Measurements from ENCODE around the gene MTHFD1L.
"Not testable (repeated sequence)": the region's sequence is repeated elsewhere in the genome, so short reads cannot be mapped to it uniquely, and the experiment has no call there.

The MTHFD1L gene

DNA sequence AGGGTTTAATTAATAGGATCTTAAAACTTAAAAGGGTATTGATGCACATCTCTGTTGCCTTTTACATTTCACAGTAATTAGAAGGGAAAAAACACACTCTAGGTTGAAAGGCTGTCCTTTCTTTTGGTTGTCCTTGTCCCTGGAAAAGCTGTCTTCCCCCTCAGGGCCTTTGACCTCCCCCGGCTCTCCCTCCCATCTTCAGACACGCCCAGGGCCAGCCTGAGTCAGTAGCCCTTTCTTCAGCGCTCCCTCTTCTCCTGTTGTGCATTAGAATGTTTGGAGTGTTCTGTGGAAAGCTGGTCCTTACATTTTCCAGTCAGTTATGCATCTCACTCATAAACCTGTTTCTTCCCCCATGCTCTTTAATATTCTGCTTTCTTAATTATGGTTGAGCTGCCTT is 157.0 kb downstream of the MTHFD1L start:
- in situ Hi-C loops (cut with MboI; ENCODE audit: low pct_unique_long_range_greater_than_20kb, low sequenced_read_pairs), result loop anchor here (25.0 kb wide), 1 partner anchor 290 kb away; no protein-coding TSS in a partner anchor
- no peak for DNase-seq

DNA sequence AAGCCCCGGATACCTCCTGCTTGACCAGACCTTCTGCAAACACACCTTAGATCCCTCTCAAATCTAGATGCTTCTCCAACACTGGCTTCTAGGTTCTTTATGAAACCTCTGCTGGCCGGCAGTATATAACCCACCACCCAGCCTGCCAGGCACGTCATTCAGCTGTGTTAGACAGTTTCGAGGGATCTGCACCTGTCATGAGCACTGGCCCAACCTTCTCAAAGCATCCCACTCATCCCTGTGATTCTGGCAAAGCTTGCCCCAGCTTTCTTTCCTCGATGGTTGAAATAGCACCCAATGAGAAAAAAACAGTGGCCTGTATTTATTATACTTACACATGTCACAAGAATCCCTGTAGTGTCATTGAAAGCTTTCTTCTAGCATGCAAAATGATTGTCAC is 157.8 kb downstream of the MTHFD1L start:
- in situ Hi-C loops (cut with MboI; ENCODE audit: low pct_unique_long_range_greater_than_20kb, low sequenced_read_pairs), result loop anchor here (25.0 kb wide), 1 partner anchor 289 kb away; no protein-coding TSS in a partner anchor
- DNase-seq, result no peak

DNA sequence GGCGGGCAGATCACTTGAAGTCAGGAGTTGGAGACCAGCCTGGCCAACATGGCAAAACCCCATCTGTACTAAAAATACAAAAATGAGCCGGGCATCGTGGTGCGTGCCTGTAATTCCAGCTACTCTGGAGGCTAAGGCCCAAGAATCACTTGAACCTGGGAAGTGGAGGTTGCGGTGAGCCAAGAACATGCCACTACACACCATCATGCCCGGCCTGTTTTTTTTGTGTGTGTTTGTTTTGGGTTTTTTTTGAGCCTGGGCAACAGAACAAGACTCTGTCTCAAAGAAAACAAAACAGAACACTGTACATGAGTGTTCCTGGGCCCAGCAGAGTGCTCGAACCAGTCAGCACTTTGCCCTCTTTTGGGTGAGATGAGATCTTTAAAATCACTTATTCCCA is 159.1 kb downstream of the MTHFD1L start:
- no peak for DNase-seq
- in situ Hi-C loops (cut with MboI; ENCODE audit: low pct_unique_long_range_greater_than_20kb, low sequenced_read_pairs), result loop anchor here (25.0 kb wide), 1 partner anchor 288 kb away; no protein-coding TSS in a partner anchor

DNA sequence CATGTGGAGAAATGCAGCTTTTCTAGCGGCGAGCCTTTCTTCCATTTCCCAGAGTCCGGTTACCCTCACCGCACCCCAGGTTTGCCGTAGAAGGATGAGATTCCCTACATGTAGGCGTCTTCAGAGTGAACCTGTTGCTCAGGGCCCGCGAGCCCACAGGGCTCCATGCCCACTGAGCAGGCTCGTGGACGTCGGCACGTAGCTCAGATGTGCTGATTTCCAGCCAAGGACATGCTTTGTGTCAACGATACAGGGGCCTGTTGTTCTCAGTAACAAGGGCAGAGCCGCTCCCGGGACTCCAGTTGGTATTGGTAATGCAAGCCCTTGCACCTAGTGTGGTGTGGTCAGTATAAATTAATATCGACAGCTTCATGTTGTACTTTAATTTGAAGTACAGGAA is 159.6 kb downstream of the MTHFD1L start:
- no peak for DNase-seq
- in situ Hi-C loops (cut with MboI; ENCODE audit: low pct_unique_long_range_greater_than_20kb, low sequenced_read_pairs), result no loop called here

DNA sequence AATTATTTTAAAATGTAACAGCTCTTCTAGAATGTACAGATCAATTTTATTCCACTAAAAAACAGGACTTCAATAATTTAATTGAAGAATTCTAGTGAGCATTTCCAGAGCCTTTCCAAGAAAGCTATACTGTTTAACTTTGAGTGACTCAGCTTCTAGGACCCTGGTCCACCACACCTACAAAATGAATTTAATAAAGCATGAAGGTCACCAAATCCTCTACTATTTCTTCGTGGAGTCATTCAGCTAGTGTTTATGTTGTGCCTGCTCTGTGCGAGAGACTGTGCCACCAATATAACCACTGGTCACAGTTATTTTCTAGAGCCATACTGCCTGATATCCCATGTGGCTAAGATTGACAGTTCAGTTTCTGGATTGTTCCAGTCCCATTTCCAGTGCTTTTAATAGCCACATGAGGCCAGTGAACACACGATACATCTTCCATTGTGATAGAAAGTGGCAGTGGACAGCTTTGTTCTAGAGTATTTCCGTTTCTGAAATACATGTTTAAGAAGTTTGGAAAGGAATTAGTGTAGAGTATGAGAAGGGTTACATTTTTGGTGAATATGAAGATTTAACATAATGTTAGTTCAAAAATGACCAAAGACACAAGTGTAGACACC is 160.7 kb downstream of the MTHFD1L start:
- no peak for DNase-seq
- in situ Hi-C loops (cut with MboI; ENCODE audit: low pct_unique_long_range_greater_than_20kb, low sequenced_read_pairs), result no loop called here

DNA sequence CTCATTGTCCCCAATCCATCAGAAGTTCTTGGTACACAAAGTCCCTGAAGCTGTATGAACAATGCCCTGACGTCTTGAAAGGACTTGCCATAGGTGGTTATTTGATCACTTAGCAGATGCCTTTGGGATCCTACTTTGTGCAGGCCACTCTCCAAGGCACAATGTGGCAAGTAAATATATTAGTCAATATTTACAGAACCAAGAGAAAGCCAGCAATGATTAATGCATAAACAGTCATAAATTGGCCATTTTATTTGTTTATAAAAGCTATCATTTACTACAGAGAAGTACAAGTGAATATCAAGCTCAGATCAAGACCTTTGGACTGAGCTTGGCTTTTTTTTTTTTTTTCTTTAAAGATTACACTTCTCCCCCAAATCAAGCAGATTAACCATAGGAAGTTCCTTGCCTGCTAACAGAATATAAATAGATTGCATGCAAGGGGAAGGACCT is 161.8 kb downstream of the MTHFD1L start:
- in situ Hi-C loops (cut with MboI; ENCODE audit: low pct_unique_long_range_greater_than_20kb, low sequenced_read_pairs), result no loop called here
- peak; percentile 29 for DNase-seq

DNA sequence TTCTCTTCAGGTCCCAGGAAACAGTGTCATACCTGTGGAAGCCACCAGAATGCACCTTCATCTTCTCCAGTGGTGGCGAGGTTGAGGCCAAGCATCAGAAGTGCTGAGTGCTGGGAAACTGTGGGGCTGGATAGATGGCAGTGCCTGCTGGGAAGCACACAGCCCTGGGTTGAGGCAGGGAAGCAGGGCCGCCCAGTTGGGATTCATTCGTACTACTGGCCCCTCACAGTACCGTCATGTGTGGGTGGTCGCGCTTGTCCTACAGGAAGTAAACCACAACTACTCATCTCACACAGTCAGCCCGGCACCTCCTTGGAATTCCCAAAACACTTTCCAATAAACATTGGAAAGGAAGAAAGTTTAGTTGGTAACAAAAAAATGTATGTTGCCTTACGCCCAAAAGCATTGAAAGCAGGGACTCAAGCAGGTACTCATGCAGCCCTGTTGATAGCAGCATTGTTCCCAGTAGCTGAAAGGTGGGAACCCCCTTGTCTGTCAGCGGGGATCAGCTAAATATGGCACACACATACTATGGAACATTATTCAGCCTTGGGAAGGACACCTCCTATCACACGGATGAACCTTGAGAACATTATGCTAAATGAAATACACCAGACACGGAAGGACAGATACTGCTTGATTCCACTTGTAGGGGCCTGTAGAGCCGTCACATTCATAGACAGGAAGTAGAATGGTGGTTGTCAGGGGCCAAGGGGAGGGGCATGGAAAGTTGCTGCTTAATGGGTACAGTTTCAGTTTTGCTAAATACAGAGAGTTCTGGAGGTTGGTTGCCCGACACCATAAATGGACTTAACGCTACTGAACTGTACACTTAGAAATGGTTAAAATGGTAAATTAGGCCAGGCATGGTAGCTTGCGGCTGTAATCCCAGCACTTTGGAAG is 162.7 kb downstream of the MTHFD1L start:
- in situ Hi-C loops (cut with MboI; ENCODE audit: low pct_unique_long_range_greater_than_20kb, low sequenced_read_pairs), result no loop called here

DNA sequence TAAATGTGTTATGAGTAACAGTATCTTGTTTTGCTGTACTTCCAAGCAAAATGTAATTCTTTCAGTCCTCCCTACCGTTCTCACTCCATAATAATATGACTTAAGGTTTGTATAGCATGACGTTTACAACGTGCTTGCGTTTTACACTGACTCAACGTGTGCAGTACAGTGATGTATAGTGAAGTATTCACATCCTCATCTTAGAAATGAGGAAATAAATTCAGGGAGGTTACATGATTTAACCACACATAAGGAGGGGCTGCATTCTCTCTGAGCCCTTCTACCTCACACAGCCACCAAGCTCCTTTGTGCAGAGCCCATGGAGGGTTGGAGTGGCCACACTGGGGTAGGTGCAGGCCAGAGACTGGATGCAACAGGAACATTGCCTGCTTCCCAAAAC is 164.5 kb downstream of the MTHFD1L start:
- peak; percentile 23 for DNase-seq
- in situ Hi-C loops (cut with MboI; ENCODE audit: low pct_unique_long_range_greater_than_20kb, low sequenced_read_pairs), result no loop called here

More for the DNA sequence above, 162.7 kb downstream of the MTHFD1L start:
- DNase-seq, result no peak

DNA sequence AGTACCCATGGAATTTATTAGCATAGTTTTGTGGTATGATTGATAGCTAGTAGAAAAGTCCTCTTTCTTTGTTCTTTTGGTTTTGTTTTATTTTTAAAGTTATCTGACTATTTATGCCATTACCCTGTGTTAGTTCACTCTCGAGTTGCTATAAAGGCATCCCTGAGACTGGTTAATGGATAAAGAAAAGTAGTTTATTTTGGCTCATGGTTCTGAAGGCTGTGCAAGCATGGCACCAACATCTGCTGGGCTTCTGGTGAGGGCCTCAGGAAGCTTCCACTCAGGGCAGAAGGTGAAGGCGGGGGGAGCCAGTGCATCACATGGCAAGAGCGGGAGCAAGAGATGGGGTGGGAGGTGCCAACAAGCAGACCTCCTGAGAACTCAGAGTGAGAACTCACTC is 166.5 kb downstream of the MTHFD1L start:
- no peak for DNase-seq
- in situ Hi-C loops (cut with MboI; ENCODE audit: low pct_unique_long_range_greater_than_20kb, low sequenced_read_pairs), result no loop called here

DNA sequence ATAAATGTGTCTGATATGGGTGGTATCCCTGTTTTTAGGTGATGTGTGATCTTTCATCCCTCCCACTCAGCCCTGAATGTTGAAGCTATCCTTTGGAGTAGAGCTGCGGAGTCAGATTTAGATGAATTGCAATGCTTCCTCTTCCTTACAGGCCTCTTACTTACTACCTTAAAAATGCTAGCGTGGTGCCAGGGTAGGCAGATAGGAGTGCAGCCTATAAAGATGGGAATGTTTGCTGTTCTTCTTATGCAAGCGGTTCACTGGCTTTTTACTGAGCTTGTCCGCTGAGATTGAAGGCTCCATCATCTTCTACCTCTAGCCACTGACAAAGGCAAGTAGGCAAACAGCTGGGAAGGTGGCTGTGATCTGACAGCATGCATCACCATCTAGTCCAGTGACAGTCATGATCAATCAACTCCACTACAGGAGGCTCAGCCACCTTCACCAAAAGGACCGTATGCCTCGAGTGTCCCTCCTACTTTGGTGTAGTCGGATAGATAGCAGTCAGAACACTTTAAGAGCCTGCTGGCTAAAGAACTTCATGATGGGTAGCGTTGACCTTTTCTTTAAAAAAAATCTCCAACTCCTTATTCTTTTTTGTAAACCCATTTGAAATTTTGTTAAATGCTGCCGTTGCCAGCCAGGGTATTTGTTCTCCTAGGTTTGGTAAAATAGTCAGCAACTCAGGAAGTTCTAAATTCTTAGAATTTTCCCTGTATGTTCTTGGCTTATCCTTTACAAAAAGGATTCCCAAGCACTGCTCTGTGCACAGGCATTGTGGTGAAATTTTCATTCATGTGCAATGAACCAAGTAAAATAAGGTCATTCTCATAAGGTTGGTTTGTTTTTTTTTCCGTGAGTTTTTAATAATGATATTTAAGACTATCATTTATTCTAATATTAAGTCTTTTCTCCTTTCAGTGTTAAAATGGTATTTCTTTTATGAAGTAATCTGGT is 169.6 kb downstream of the MTHFD1L start:
- in situ Hi-C loops (cut with MboI; ENCODE audit: low pct_unique_long_range_greater_than_20kb, low sequenced_read_pairs), result no loop called here
- DNase-seq, result no peak

DNA sequence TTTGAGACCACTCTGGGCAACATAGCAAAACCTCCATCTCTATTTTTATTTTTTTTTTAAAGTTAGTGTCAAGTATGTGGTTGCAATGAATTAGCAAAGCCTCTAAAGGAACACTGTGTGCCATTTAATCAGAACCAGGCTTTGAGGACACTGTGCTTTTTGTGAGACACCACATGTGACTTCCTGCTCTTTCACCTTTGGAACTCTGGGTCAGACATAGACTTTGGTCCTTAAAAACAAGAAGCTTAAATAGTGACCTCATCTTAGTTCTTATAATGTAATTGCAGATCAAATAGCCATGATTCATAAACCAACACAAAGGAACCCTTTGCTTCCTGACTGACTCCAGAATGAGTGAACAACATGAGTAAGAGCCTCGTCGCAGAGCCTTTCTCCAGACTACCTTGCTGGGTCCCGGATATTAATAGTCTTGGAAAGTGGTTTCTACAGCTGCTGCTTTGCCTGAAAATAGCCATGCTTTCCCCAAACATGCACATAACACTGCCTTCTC is 170.8 kb downstream of the MTHFD1L start:
- in situ Hi-C loops (cut with MboI; ENCODE audit: low pct_unique_long_range_greater_than_20kb, low sequenced_read_pairs); DNase-seq: not testable (repeated sequence)

DNA sequence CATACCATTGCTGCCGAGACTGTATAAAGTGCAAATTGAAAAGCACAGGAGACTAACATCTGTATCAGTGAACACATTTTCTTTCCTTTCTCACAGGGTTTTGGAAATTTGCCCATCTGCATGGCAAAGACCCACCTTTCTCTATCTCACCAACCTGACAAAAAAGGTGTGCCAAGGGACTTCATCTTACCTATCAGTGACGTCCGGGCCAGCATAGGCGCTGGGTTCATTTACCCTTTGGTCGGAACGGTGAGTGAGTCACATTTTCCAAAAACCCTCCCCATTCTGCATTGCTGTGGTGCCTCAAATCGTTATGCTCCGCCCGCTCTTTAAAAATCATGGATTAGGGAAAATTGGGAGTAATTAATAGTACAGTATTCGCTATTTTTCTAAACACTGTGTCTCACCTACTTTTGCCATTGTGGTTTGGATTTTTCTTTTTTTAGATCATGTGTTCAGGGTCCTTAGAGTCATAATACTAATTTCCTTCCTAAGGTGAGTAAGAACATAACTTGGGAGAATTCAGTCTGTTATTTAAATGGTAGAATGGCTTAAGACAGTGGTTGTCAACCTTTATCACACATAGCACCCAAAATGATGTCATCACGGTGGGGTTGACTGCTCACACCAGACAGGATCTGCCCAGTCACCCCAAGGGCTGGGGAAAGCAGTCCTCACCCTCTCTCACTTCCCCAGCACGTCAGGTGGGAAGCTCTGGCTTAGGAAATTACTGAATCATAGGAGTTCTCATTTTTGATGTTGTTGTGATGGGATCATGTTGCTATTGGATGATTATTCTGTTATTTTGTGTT is 171.6 kb downstream of the MTHFD1L start:
- in situ Hi-C loops (cut with MboI; ENCODE audit: low pct_unique_long_range_greater_than_20kb, low sequenced_read_pairs), result no loop called here
- DNase-seq, result no peak

DNA sequence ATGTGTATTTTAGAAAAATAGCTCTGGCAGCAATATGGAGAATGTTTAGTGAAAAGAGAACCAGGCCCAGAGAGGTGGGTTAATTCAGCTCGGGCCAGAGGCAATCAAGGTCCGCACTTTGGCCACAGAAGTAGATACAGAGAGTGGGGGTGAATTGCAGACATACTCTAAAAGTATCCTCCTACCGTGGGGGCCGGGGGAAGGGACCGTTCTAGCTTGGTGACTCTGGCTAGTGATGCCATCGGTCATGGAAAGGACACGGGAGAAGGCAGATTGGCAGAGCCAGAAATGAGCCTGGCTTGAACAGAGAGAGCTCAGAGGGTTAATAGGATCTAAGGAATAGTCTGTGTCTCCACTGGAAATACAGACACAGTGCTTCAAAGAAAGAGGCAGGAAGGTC is 173.1 kb downstream of the MTHFD1L start:
- DNase-seq, result no peak
- in situ Hi-C loops (cut with MboI; ENCODE audit: low pct_unique_long_range_greater_than_20kb, low sequenced_read_pairs), result no loop called here

DNA sequence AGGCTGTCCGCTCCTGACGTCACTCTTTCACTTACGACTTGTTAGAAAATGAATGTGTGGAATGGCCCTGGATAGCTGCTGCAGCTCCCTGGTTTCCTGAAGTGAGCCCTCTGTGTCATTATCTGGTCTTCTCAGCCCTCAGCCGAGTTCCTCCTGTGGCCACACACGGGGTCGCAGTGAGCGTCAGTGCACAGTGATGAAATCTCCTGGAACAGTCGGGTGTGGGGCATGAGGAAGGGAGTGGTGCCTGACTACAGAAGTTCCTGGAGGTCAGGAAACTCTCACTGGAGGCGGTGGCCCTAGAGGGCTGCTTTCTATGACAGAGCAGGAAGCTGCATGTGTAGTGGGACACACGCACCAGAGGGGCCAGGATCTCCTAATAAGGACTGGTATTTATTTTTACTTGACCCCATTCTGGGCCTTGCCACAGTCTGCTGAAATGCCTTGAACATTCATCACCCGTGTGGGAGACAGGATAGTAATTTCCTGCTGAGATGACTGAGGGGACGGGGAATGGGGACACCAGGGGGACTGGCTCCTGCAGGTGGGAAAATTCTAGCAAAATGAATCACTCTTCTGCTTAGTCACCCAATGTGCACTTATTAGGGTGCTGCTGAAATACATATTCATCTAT is 175.5 kb downstream of the MTHFD1L start:
- in situ Hi-C loops (cut with MboI; ENCODE audit: low pct_unique_long_range_greater_than_20kb, low sequenced_read_pairs), result not testable (repeated sequence)
- DNase-seq, result peak; percentile 92

DNA sequence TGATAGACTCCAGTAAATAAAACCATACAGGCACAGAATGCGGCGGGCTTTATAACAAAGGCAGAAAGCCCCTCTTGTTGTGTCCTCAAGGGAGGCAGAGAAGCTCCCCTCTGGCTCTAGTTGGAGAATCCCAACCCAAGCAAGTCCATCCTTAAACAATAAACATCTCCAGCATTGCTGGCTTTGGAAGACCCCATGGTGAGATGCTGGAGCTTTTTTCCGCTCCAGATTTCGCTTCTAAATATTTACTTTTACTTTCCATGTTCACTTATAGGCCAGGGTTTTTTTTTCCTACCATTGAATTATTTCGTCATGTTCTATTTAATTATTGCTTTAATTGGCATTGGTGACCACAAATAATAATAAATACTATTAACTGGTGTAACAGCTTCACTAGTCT is 176.2 kb downstream of the MTHFD1L start:
- no peak for DNase-seq
- in situ Hi-C loops (cut with MboI; ENCODE audit: low pct_unique_long_range_greater_than_20kb, low sequenced_read_pairs), result no loop called here

DNA sequence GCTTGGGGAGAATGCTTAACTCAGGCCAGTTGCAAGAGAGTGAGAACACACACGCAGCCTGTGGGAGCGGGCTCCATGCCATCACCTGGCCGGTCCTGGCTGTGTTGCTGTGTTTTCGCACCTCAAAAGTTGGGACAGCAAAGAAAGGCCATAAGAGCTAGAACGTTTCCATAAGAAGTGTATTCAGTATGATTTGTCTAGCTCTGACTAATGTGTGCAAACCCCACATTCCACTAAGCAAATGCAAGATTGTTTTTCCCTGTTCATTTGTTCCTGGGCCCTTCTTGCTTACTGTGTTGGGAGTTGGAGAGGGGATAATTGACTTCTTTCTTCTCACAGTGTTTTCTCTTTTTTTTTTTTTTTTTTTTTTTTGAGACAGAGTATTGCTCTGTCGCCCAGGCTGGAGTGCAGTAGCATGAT is 177.4 kb downstream of the MTHFD1L start:
- in situ Hi-C loops (cut with MboI; ENCODE audit: low pct_unique_long_range_greater_than_20kb, low sequenced_read_pairs); DNase-seq: not testable (repeated sequence)

DNA sequence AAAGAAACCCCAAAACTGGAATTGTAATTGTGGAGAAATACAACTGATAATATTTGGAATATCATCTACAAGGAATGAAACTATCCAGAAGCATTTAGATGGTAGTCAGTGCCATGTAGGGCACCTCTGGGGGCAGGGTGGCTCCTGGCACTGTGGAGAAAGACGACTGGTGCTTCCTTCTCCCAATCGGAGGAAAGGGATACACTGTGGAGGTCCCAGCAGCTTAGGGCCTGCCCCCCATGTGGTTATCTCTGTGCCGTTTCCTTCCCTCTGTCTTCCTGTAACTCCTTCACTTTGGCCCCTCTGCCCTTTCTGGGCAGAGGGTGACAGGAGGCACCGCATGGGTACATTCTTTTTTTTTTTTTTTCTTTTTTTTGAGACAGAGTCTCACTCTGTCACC is 178.4 kb downstream of the MTHFD1L start:
- DNase-seq, result no peak
- in situ Hi-C loops (cut with MboI; ENCODE audit: low pct_unique_long_range_greater_than_20kb, low sequenced_read_pairs), result no loop called here
